GM18502 (cell line): ENCODE data around the gene IL1RAP.

ENCODE experiments used
- ATAC-seq: cut with Tn5 transposase; IDR thresholded peaks from one replicate; pipeline ENCODE4 v1.9.1; 2021; ENCODE audit warnings: mild to moderate bottlenecking; ENCODE audit not compliant: unreplicated experiment, poor library complexity

IL1RAP gene

GRCh38 chr3:190566043-190566933, 52.4 kb downstream of the IL1RAP start:
- ATAC-seq = peak; percentile 38

GRCh38 chr3:190568036-190568435, 54.2 kb downstream of the IL1RAP start:
- no peak for ATAC-seq

- ATAC-seq = no peak
These were observed 60.6 kb downstream of the IL1RAP start for GRCh38 chr3:190574473-190574872.

GRCh38 chr3:190575437-190576185, 61.7 kb downstream of the IL1RAP start:
- no peak for ATAC-seq

GRCh38 chr3:190577225-190577624, 63.3 kb downstream of the IL1RAP start:
- no peak for ATAC-seq

GRCh38 chr3:190579514-190580137, 65.7 kb downstream of the IL1RAP start:
- no peak for ATAC-seq

- no peak for ATAC-seq
These were observed 66.5 kb downstream of the IL1RAP start for GRCh38 chr3:190580417-190580816.

GRCh38 chr3:190581041-190581541, 67.2 kb downstream of the IL1RAP start:
- no peak for ATAC-seq

GRCh38 chr3:190582667-190583066, 68.8 kb downstream of the IL1RAP start:
- no peak for ATAC-seq

GRCh38 chr3:190585805-190586630, 72.1 kb downstream of the IL1RAP start:
- ATAC-seq = no peak

- ATAC-seq = no peak
These were observed 72.7 kb downstream of the IL1RAP start for GRCh38 chr3:190586631-190587011.

GRCh38 chr3:190588570-190588969, 74.7 kb downstream of the IL1RAP start:
- no peak for ATAC-seq

- no peak for ATAC-seq
These were observed 75.4 kb downstream of the IL1RAP start for GRCh38 chr3:190589326-190589725.

- no peak for ATAC-seq
These were observed 77.2 kb downstream of the IL1RAP start for GRCh38 chr3:190591080-190591479.

GRCh38 chr3:190593075-190593474, 79.2 kb downstream of the IL1RAP start:
- ATAC-seq = no peak

GRCh38 chr3:190594171-190594570, 80.3 kb downstream of the IL1RAP start:
- ATAC-seq = no peak

GRCh38 chr3:190595179-190595795, 81.4 kb downstream of the IL1RAP start:
- no peak for ATAC-seq

- no peak for ATAC-seq
These were observed 81.9 kb downstream of the IL1RAP start for GRCh38 chr3:190595807-190596206.
